ENCODE results near the gene CTNNA2.

Gene CTNNA2

DNA sequence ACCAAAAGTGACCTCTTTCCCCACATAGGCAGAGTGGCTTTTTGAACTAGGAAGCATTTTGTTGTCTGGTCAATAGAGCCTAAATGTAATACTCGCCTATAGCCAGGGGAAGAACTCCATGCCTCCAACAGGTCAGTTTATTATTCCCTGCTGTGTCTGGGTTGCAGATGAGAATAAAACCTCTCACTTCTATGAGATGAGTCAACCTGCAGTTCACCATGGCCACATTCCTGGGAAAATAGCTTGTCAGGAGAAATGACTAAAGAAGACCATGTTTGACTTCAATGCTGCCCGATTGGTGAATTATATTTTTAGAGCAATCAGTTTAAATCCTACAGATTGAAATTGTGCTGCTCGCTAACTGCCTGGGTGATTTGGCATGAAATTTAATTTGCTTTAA is 838.4 kb downstream of the CTNNA2 start:
- DNase-seq: no peak

DNA sequence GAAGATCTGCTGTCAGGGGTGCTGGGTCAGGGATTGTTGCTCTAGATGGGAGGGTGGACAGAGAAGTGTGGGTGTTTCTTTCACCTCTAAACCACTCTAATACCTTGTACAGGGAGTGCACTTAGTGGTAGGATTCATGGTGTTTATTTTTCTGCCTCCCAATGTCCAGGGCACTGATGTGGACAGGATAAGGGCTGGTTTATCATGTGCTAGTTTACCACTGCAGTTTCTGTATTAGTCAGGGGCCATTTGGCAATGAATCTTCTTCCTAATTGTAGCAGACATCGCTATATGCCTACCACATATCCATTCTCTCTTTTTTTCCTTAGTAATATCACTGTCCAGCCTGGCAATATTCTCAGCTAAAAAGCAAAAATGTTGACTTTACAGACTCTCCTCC is 842.0 kb downstream of the CTNNA2 start:
- no peak for DNase-seq

DNA sequence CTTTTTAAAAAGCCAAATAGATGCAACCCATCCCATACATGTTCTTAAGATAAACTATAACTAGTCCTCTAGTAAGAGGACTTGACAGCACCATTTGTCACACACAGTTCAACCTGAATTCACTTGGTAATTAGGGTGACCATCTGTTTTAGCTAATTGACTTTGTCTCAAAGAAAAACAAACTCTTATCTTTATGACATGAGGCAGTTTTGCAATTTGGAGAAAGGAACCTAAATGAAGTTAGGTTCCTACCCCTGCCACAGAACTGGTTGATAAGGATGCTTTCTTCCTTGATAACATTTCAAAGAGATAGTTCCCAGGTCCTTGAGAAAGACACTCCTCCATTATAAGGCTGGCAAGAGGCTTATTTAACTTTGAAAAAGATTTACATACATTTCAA is 849.1 kb downstream of the CTNNA2 start:
- DNase-seq: no peak

DNA sequence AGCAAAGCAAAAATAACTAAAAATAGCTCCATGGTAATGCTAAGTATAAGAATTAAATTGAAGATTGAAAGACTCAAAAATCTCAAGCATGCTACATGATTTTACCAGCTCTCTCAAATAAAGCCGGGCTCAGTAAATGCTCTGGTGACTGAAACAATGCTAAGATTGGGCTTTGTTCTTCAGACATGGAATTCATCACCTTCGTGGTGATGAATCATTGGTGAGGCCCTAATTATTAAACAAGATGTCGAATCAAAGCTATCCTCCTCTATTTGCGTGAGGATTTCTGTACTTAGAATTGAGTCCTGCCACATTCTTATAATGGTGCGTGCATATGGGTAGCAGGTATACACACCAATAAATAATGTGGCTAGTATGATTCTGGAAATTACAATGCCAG is 850.5 kb downstream of the CTNNA2 start:
- no peak for DNase-seq

- no peak for DNase-seq
Measured at GRCh38 chr2:80363791-80364349, 851.0 kb downstream of the CTNNA2 start.

DNA sequence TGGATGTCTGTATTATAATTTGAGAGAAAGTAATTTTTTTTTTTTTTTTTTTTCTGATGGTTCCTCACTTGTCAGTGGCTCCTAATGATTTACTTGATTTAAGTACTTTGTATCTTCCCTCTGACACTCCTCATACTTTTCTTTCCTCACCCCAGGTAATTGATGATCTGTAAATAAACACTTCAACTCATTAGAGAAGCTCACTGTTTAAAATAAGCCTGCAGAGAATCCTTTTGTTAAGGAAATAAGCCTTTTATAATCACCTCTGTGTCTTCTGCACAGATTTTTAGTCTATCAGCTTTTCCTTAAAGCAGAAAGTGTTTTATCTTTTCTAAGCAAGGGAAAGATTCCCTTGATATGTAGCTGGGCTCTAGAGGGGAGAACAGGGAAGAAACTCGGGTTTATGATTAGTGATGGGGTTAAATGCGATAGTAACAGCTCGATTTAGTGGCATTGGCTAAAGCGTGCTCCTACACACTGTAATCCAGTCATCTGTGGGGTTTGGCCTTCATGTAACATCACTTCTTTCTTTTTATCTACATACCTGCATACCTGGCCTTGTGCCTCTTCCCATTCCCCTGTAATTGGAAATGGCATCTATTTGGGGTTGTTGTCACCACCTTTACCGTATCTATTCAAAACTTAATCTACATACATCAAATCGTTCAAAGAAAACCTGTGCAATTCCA is 851.8 kb downstream of the CTNNA2 start:
- DNase-seq: no peak

DNA sequence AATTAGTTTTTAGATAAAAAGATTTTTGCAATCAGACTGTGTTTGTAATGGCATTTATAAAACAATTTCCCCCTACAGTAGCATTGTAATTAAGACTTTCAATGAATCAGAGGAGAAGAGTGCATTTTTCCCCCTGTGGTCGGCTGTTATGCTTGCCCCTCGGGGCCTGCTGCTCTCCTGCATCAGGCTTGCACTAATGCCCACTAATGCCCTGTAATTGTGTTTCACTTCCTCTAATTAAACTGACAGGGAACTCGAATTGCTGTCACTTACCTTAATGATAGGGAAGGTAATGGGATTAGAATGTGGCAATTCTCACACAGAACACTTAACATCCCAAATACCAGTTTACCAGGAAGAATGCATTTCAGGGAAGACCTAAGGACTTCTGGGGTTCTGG is 852.9 kb downstream of the CTNNA2 start:
- DNase-seq: no peak

GRCh38 chr2:80370375-80371009 is 857.6 kb downstream of the CTNNA2 start:
- DNase-seq: no peak

DNA sequence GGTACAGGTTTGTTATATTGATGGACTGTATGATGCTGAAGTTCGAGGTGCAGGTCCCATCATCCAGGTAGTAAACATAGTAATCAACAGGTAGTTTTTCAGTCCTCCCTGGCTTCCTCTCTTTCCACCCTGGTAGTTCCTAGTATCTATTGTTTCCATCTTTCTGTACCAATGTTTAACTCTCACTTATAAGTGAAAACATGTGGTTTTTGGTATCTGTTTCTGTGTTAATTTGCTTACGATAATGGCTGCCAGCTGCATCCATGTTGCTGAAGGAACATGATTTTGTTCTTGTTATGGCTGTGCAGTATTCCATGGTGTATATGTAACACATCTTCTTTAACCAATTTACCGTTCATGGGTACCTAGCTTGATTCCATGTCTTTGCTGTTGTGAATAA is 861.3 kb downstream of the CTNNA2 start:
- DNase-seq: no peak

- no peak for DNase-seq
Measured at GRCh38 chr2:80377071-80377470, 864.2 kb downstream of the CTNNA2 start.

DNA sequence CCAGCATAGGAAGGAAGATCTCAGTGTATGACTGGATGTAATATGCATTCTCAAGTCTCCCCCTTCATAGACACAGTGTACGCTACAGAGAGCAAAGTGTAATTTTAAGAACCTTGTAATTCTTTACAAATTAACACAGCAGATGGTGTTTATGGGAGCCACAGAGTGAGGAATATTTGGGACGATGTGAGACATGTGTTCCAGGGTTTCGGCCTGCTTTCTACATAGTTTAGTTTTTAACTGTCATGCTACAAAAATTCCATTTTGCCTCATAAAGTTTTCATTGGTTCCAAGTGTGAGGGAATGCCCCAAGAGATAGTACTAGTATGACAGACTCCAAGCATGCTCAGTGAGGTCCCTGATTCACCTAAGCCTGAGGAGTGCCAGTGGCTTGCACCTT is 867.9 kb downstream of the CTNNA2 start:
- no peak for DNase-seq

DNA sequence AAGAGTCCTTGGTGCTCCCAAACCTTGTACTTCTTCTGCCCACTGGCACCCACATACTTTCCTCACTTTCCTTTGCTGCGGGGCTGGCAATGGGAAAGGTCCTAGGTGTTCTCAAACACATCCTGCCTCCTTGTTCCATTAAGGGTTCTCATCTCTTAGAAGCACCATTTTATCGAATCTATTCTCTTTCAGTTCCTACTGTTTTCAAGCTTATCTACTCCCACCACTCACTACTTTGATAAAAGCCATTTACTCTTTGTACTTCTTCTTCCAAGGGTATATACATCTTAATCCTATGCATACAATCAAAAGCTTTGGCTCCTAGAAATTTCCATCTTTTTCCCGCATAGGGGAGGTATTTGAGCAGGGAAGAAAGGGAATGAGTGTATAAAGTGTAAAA is 868.8 kb downstream of the CTNNA2 start:
- DNase-seq: no peak

DNA sequence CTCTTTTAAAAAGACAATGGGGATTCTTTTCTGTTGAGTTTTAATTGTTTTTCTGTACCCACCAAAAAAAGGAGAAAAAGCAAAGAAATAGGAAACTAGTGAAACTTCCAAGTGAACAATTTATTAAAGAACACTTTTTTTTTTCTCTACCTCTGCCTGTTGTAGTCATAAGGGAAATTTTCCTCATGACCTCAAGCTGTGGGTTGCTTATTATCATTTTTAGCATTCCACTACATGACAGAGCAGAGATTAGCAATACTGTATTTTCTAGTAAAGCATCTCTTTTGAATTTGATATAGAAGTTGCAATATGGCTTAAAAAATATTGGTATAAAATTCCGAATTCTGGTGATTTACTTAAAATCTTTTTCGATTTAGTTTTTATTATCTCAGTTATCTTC is 879.6 kb downstream of the CTNNA2 start:
- no peak for DNase-seq

GRCh38 chr2:80393991-80394390 is 881.1 kb downstream of the CTNNA2 start:
- DNase-seq: no peak

- no peak for DNase-seq
Measured at GRCh38 chr2:80395251-80395650, 882.4 kb downstream of the CTNNA2 start.

DNA sequence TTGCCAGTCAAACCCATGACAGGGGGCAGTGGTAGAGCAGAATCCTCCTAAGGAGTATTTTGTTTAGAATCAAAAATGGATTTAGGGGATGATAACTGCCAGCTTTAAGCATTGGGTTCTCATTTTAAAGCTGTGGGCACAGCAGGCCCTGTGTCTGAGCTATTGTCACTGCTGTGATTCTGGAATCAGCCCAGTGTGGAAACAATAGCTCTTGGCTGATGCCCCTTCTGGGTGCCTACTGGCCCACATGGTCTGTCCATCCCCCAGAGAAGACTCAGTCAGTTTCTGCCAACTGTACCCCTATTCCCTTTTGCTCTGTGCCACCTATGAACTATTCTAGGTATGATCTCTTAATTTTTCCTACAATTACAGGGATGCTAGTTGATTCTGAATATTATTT is 883.4 kb downstream of the CTNNA2 start:
- DNase-seq: no peak

DNA sequence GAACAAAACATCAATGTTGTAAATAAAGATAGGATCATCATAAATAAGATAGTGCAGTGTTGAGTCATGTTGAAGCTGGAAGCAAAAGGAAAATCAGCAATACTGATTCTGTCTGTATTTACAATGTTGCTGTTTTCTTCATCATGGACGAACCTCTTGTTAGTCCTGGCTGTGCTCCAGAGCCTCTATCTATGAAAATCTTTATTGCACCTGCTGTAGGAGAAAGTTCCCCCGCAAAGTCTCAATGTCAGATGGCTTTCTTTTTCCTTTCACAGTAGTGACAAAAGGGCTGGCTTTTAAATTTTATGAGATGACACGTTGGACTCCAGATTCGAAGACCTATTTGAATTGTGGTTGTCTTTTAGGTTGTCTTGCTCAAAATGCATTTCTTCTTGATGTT is 890.2 kb downstream of the CTNNA2 start:
- DNase-seq: no peak

- DNase-seq: no peak
Measured at GRCh38 chr2:80407377-80407776, 894.5 kb downstream of the CTNNA2 start.

DNA sequence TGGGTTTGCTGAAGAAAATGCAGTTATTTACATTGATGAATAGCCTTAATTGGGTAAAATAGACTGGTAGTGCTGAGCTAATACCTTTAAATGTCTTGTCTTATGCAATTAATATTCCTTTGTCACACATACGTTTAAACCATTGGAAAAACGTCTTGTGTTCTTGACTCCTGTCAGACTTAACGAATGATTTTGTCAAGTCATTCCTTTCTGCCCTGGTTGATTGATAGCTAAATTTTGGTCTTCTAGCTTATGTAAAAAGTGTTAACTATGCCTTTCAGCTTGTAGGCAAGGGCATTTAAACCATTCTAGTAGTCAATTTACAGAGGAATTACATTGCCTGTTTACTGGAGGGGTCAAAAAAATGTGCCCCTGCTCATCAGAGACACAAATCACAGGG is 897.5 kb downstream of the CTNNA2 start:
- DNase-seq: no peak

DNA sequence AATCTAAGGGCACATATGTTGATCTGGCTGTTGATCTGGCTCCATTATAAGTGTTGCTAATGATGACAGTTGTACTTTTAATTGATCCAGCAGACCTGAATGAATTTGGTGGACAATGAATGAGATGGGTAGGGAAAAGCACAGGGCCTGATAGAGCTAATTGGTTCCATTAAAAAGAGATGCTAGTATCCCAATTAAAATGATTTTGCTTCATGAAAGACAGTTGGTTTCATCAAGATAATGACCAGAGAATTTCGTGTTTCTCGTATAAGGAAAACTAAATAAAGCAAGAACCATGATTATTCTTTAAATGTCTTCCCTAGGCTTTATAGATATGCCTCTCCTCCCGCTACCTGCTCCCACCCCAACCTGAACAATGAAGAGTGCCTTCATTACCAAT is 900.3 kb downstream of the CTNNA2 start:
- no peak for DNase-seq

DNA sequence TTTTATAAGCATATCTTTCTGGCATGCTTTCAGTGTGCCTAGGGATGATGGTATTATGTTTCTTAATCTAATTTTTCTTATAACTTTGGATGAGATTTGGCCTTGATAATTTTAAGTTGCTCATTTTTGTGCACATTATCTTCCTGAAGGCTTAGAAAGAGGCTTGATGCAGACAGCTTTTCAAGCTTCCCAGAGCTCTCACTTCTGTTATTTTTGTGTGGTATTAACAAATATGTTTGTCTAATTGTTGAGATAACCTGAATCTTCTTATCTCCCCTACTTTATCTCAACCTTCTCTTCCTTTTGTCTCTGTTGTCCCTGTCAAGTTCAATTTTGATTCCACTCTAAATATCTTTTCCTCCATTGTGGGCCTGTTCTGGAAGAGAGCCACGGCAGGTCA is 904.9 kb downstream of the CTNNA2 start:
- no peak for DNase-seq

DNA sequence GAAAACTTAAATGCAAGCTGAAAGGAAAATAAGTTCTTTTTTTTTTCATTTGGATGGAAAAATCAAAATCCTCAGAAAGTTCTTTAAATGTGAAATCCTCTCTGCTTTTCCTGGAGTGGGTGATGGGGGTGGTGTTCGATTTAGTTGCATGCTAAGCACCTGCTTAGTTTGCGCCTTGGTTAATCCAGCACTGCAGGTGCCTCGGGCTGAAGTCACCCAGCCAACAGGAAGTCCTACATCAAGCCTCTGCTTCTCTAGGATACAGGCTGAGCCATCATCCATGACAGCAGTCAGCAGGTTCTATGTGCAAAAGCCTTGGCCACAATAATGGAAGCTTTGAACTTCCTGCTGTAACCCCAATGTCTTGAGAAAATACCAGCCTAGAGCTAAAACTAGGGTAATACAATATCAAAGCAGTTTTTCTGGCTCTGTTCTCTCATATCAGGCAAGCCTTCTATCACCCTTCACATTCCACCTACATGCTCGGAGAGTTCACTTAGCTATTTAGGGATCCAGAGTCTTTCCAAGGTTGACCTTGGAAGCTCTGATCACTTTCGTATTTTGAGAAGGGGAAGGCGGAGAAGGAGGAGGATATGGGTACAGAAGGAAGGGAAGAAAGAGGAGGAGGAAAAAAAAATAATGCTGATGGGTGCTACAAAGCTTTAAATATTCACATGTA is 907.8 kb downstream of the CTNNA2 start:
- no peak for DNase-seq

GRCh38 chr2:80429251-80429650 is 916.4 kb downstream of the CTNNA2 start:
- no peak for DNase-seq

GRCh38 chr2:80437959-80438358 is 925.1 kb downstream of the CTNNA2 start:
- no peak for DNase-seq

Data from T-helper 2 cell (primary cell).